TTC549 (cell line): ENCODE measurements around the gene WNK2.
"Not testable (repeated sequence)": the region's sequence is repeated elsewhere in the genome, so short reads cannot be mapped to it uniquely, and the experiment has no call there.

Experiments used
- FAIRE-seq: peaks from 2 replicates; lab custom pipeline; 2012; peaks lifted over from hg19 to GRCh38; lab: Jason Lieb, UNC

Gene WNK2

GRCh38 chr9:93237540-93237939 is 53.6 kb downstream of the WNK2 start:
- no peak for FAIRE-seq

- FAIRE-seq: no peak
Measured at GRCh38 chr9:93238953-93239925, 55.3 kb downstream of the WNK2 start.

GRCh38 chr9:93240891-93241334 is 57.0 kb downstream of the WNK2 start:
- FAIRE-seq: no peak

GRCh38 chr9:93243112-93243511 is 59.2 kb downstream of the WNK2 start:
- FAIRE-seq: no peak

GRCh38 chr9:93244101-93244500 is 60.2 kb downstream of the WNK2 start:
- FAIRE-seq: no peak

- FAIRE-seq: no peak
Measured at GRCh38 chr9:93244510-93245436, 60.8 kb downstream of the WNK2 start.

GRCh38 chr9:93245437-93245970 is 61.6 kb downstream of the WNK2 start:
- FAIRE-seq: no peak

- FAIRE-seq: no peak
Measured at GRCh38 chr9:93246111-93246510, 62.2 kb downstream of the WNK2 start.

- no peak for FAIRE-seq
Measured at GRCh38 chr9:93246526-93246925, 62.6 kb downstream of the WNK2 start.

GRCh38 chr9:93247099-93247865 is 63.3 kb downstream of the WNK2 start:
- no peak for FAIRE-seq

GRCh38 chr9:93247892-93248291 is 64.0 kb downstream of the WNK2 start:
- FAIRE-seq: no peak

- no peak for FAIRE-seq
Measured at GRCh38 chr9:93248386-93249040, 64.6 kb downstream of the WNK2 start.

- FAIRE-seq: no peak
Measured at GRCh38 chr9:93250185-93250584, 66.2 kb downstream of the WNK2 start.

- FAIRE-seq: not testable (repeated sequence)
Measured at GRCh38 chr9:93251309-93251708, 67.4 kb downstream of the WNK2 start.

- FAIRE-seq: no peak
Measured at GRCh38 chr9:93252116-93252780, 68.3 kb downstream of the WNK2 start.

GRCh38 chr9:93252781-93253530 is 69.0 kb downstream of the WNK2 start:
- no peak for FAIRE-seq

- FAIRE-seq: no peak
Measured at GRCh38 chr9:93253633-93254032, 69.7 kb downstream of the WNK2 start.

GRCh38 chr9:93254061-93254481 is 70.1 kb downstream of the WNK2 start:
- no peak for FAIRE-seq

- no peak for FAIRE-seq
Measured at GRCh38 chr9:93254806-93255493, 71.0 kb downstream of the WNK2 start.
